Panc1 (cell line): ENCODE measurements around the gene MEX3D.

Experiments used
- CTCF ChIP-seq: fragments of 450-650 bp; IDR thresholded peaks from 2 replicates; pipeline ENCODE4 v1.5.1; 2017; ENCODE audit warnings: mild to moderate bottlenecking
- POLR2AphosphoS5 ChIP-seq: IDR thresholded peaks from 2 replicates; pipeline ENCODE4 v1.6.1; 2012; ENCODE audit warnings: mild to moderate bottlenecking, low read depth, low read length, moderate library complexity
- REST ChIP-seq, 2 experiments: IDR thresholded peaks; 2 replicates each; pipeline ENCODE4 v1.6.1; 2011 to 2012; ENCODE audit warnings: low read depth in 2 of 2, control low read depth in 1 of 2, low read length in 1 of 2, mild to moderate bottlenecking in 1 of 2, moderate library complexity in 1 of 2; ENCODE audit not compliant: insufficient read depth in 1 of 2
- SIN3A ChIP-seq: IDR thresholded peaks from 2 replicates; pipeline ENCODE4 v1.6.1; 2012; ENCODE audit warnings: low read depth, mild to moderate bottlenecking, low read length, moderate library complexity, borderline replicate concordance; ENCODE audit not compliant: insufficient read depth
- TCF7L2 ChIP-seq: IDR thresholded peaks from 2 replicates; pipeline ENCODE4 v1.6.1; 2011; ENCODE audit warnings: mild to moderate bottlenecking, low read depth, low read length, inconsistent platforms

- no peak for TF ChIP-seq POLR2AphosphoS5
- TF ChIP-seq SIN3A, result no peak
- no peak for TF ChIP-seq CTCF
- no peak for TF ChIP-seq REST (IDR thresholded peaks at IDR 0.05; ENCODE audit: insufficient read depth in 1 of 2, low read depth in 2 of 2, low read length in 1 of 2)
- TF ChIP-seq TCF7L2, result no peak
These were observed 60.2 kb downstream of the MEX3D start for GRCh38 chr19:1507763-1508506.
